Activated CD8-positive, alpha-beta memory T cell treated with anti-CD3 and anti-CD28 coated beads for 1 hour (primary cell): ENCODE measurements around the gene GPRC5D.

Experiments
- DNase-seq, 2 donors: peaks; one replicate each; pipeline ENCODE4 v3.0.0-alpha.2; 2020; ENCODE audit warnings: low read depth in 1 of 2; ENCODE audit errors: extremely low read depth in 1 of 2

The GPRC5D gene

GRCh38 chr12:12952036-12952435 lies at the start of gene GPRC5D:
GPRC5D (minus strand) TSS chr12:12952170; CDS start chr12:12950384, 1,786 bp downstream.
- DNase-seq = no peak

- no peak for DNase-seq
Observed at GRCh38 chr12:13001775-13002040, 49.7 kb upstream of the GPRC5D start.

- DNase-seq = peak in 1 of 2 donors; percentile 11
Observed at GRCh38 chr12:13000925-13001774, 49.2 kb upstream of the GPRC5D start.

GRCh38 chr12:13000616-13000924 lies 48.6 kb upstream of the GPRC5D start:
- DNase-seq = no peak

GRCh38 chr12:12999959-13000615 lies 48.1 kb upstream of the GPRC5D start, which contains the start of gene HEBP1:
HEBP1 (minus strand) TSS chr12:13000265; CDS start chr12:13000114, 151 bp downstream.
- peak; percentile 88 to 97 for DNase-seq

GRCh38 chr12:12999271-12999958 lies 47.4 kb upstream of the GPRC5D start:
- DNase-seq = no peak

- DNase-seq = no peak
Observed at GRCh38 chr12:12998248-12998647, 46.3 kb upstream of the GPRC5D start.

- DNase-seq = no peak
Observed at GRCh38 chr12:12997734-12998133, 45.8 kb upstream of the GPRC5D start.

- no peak for DNase-seq
Observed at GRCh38 chr12:12997156-12997555, 45.2 kb upstream of the GPRC5D start.

- no peak for DNase-seq
Observed at GRCh38 chr12:12996209-12996608, 44.2 kb upstream of the GPRC5D start.

- DNase-seq = no peak
Observed at GRCh38 chr12:12995088-12995487, 43.1 kb upstream of the GPRC5D start.

- DNase-seq = no peak
Observed at GRCh38 chr12:12993367-12993766, 41.4 kb upstream of the GPRC5D start.

GRCh38 chr12:12992418-12993130 lies 40.6 kb upstream of the GPRC5D start:
- no peak for DNase-seq

- no peak for DNase-seq
Observed at GRCh38 chr12:12990700-12991468, 38.9 kb upstream of the GPRC5D start.

GRCh38 chr12:12987421-12987820 lies 35.5 kb upstream of the GPRC5D start:
- no peak for DNase-seq

GRCh38 chr12:12986775-12987331 lies 34.9 kb upstream of the GPRC5D start:
- no peak for DNase-seq

- DNase-seq = no peak
Observed at GRCh38 chr12:12985817-12986408, 33.9 kb upstream of the GPRC5D start.

GRCh38 chr12:12984149-12984548 lies 32.2 kb upstream of the GPRC5D start:
- DNase-seq = no peak

GRCh38 chr12:12983420-12984035 lies 31.6 kb upstream of the GPRC5D start:
- DNase-seq = no peak
